Esophagus squamous epithelium (tissue), 4 donors: Measurements from ENCODE around the gene CRLF1.

Source experiments
- POLR2A ChIP-seq, 4 donors: fragments of 450-650 bp; IDR thresholded peaks; one replicate each; pipeline ENCODE4 v1.6.1; 2017; ENCODE audit warnings: antibody characterized with exemption in 4 of 4, mild to moderate bottlenecking in 4 of 4, moderate library complexity in 3 of 4
- TF ChIP-seq, protein P1 (sequence below), 6 experiments: fragments of 450-650 bp in 4 of 6; fragments of 200-600 bp in 2 of 6; sonication (generic) in 2 of 6; IDR thresholded peaks; one replicate each; pipeline ENCODE4 v1.5.1; 2016 to 2019; ENCODE audit warnings: antibody characterized with exemption in 6 of 6, mild to moderate bottlenecking in 4 of 6, moderate library complexity in 4 of 6

DNA sequence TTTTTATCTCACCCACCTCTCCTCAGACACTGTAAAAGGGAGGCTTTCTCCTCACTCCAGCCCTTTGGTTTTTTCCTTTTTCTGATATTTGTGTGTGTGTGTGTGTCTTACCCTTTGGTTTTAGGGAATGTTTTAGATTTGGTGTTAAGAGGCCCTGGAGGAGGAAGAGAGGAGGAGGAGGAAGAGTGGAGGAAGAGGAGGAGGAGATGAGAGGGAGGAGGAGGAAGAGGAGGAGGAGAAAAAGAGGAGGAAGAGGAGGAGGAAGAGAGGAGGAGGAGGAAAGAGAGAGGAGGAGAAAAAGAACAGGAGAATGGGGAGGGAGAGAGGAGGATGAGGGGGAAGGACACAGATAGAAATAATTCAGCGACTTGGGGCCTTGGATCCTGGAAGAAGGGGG is 40.8 kb upstream of the CRLF1 start:
- no peak for TF ChIP-seq POLR2A (IDR thresholded peaks at IDR 0.05)
- TF ChIP-seq, protein P1, sequence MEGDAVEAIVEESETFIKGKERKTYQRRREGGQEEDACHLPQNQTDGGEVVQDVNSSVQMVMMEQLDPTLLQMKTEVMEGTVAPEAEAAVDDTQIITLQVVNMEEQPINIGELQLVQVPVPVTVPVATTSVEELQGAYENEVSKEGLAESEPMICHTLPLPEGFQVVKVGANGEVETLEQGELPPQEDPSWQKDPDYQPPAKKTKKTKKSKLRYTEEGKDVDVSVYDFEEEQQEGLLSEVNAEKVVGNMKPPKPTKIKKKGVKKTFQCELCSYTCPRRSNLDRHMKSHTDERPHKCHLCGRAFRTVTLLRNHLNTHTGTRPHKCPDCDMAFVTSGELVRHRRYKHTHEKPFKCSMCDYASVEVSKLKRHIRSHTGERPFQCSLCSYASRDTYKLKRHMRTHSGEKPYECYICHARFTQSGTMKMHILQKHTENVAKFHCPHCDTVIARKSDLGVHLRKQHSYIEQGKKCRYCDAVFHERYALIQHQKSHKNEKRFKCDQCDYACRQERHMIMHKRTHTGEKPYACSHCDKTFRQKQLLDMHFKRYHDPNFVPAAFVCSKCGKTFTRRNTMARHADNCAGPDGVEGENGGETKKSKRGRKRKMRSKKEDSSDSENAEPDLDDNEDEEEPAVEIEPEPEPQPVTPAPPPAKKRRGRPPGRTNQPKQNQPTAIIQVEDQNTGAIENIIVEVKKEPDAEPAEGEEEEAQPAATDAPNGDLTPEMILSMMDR (IDR thresholded peaks at IDR 0.05) = no peak
